CD4-positive, alpha-beta memory T cell (primary cell): ENCODE results near the gene LIPK. TPM values are rescaled to one million over a fixed set of nuclear protein-coding genes. Genes with fewer than 3 reads are reported as not detected.
"Not testable (repeated sequence)": the region's sequence is repeated elsewhere in the genome, so short reads cannot be mapped to it uniquely, and the experiment has no call there.

Experiments
- CTCF ChIA-PET: fragments of 350-600 bp; sonication (Branson Sonifier 250); formaldehyde crosslinking; loops from one replicate; lab custom pipeline; 2021; ENCODE audit warnings: inconsistent platforms; ENCODE audit not compliant: partially characterized antibody; lab: Charles Lee
- POLR2A ChIA-PET: fragments of 350-600 bp; sonication (Branson Sonifier 250); formaldehyde crosslinking; loops from one replicate; lab custom pipeline; 2021; ENCODE audit not compliant: partially characterized antibody; lab: Charles Lee
- DNase-seq, 5 donors: peaks; one replicate each; pipeline versions ENCODE4 v3.0.0 to v3.0.0-alpha.2; 2020 to 2022; ENCODE audit warnings: mixed read lengths in 1 of 5
- H3K27ac ChIP-seq: one replicate; pipeline ENCODE4 v1.7.0; 2013; ENCODE audit warnings: low read depth, low read length
- H3K27me3 ChIP-seq: 2 replicates; pipeline ENCODE4 v1.7.0; 2013; ENCODE audit warnings: mild to moderate bottlenecking, low read length, moderate library complexity; ENCODE audit not compliant: insufficient read depth
- H3K36me3 ChIP-seq: 2 replicates; pipeline ENCODE4 v1.7.0; 2013; ENCODE audit warnings: mild to moderate bottlenecking, low read length, moderate library complexity; ENCODE audit not compliant: insufficient read depth
- H3K4me1 ChIP-seq: 2 replicates; pipeline ENCODE4 v1.7.0; 2013; ENCODE audit warnings: mild to moderate bottlenecking, low read length, moderate library complexity; ENCODE audit not compliant: insufficient read depth
- H3K4me3 ChIP-seq, 2 donors: one replicate each; pipeline ENCODE4 v1.7.0; 2013; ENCODE audit warnings: low read length in 2 of 2, mild to moderate bottlenecking in 1 of 2
- H3K9me3 ChIP-seq, 2 donors: one replicate each; pipeline ENCODE4 v1.7.0; 2013; ENCODE audit warnings: low read length in 2 of 2, control low read depth in 1 of 2; ENCODE audit not compliant: control insufficient read depth in 1 of 2
- H3K27ac Mint-ChIP-seq, 7 donors: one replicate each; pipeline ENCODE4 v1.8.0; 2020 to 2021; ENCODE audit warnings: mixed read lengths in 7 of 7, mild to moderate bottlenecking in 6 of 7, inconsistent platforms in 3 of 7, moderate library complexity in 3 of 7
- H3K27me3 Mint-ChIP-seq, 2 donors: one replicate each; pipeline ENCODE4 v1.8.0; 2020 to 2021; ENCODE audit warnings: mixed read lengths in 2 of 2
- H3K36me3 Mint-ChIP-seq, 2 donors: one replicate each; pipeline ENCODE4 v1.8.0; 2020 to 2021; ENCODE audit warnings: mixed read lengths in 2 of 2, inconsistent platforms in 1 of 2, mild to moderate bottlenecking in 1 of 2
- H3K4me1 Mint-ChIP-seq, 4 donors: one replicate each; pipeline ENCODE4 v1.8.0; 2020 to 2021; ENCODE audit warnings: mixed read lengths in 4 of 4, mild to moderate bottlenecking in 1 of 4
- H3K4me3 Mint-ChIP-seq, 8 donors: one replicate each; pipeline ENCODE4 v1.8.0; 2020 to 2021; ENCODE audit warnings: mixed read lengths in 8 of 8, mild to moderate bottlenecking in 7 of 8, moderate library complexity in 6 of 8, inconsistent platforms in 3 of 8
- H3K9me3 Mint-ChIP-seq, 8 donors: one replicate each; pipeline ENCODE4 v1.8.0; 2020 to 2021; ENCODE audit warnings: mixed read lengths in 8 of 8, mild to moderate bottlenecking in 5 of 8, inconsistent platforms in 3 of 8, moderate library complexity in 1 of 8
- intact Hi-C: fragments of 100-400 bp; cut with micrococcal nuclease; formaldehyde crosslinking; loops from one replicate; pipeline ENCODE4 v1.15.1; 2023
- polyA plus RNA-seq, 2 donors: library from polyadenylated mRNA; unstranded; fragments of 300-500 nt; fragmentation: Illumina TruSeq; gene quantifications; one replicate each; pipeline ENCODE4 v1.2.3, GENCODE V29; 2021
- total RNA-seq, 2 experiments: library from RNA; stranded (reverse); gene quantifications; one replicate each; pipeline ENCODE4 v1.2.3, GENCODE V29; 2021

LIPK gene
- total and polyA plus RNA-seq, 4 experiments from 2014 or later, result not detected

DNA sequence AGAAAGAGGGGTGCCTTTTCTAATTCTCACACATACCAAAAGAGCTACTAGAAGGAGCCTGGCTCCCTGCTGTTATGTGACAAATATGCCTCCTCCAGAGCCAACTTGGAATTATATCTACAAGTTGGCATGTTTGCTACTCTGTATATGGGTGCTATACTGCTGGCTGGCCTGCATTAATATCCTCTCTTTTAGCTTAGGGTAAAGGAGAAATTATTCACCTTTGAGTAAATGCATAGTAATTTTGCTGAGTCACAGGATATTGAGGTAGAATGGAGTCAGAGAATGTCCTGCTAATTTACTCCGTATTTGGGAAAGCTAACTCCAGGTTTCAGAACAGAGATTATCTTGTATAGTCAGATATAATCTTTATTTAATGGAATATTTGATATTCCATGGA, 29.6 kb downstream of the LIPK start:
- Mint-ChIP-seq H3K27me3 (peaks cover 6 to 7% of the 10 kb centered on the region in 2 donors), H3K27ac (no peak overlapping the region), H3K4me3 (no peak overlapping the region), H3K4me1 (peaks cover 0 to 3% (median 1%) of the 10 kb centered on the region in 4 donors), H3K36me3 (no peaks in the 10 kb centered on the region), H3K9me3 (no peaks in the 10 kb centered on the region)
- intact Hi-C loops, result no loop called here
- Histone ChIP-seq H3K4me3 (no peak overlapping the region), H3K36me3 (no peaks in the 10 kb centered on the region), H3K27me3 (no peaks in the 10 kb centered on the region), H3K27ac (no peak overlapping the region), H3K4me1 (no peaks in the 10 kb centered on the region), H3K9me3 (no peaks in the 10 kb centered on the region)
- DNase-seq, result no peak
- ChIA-PET CTCF (no interaction called here), POLR2A (no interaction called here)

DNA sequence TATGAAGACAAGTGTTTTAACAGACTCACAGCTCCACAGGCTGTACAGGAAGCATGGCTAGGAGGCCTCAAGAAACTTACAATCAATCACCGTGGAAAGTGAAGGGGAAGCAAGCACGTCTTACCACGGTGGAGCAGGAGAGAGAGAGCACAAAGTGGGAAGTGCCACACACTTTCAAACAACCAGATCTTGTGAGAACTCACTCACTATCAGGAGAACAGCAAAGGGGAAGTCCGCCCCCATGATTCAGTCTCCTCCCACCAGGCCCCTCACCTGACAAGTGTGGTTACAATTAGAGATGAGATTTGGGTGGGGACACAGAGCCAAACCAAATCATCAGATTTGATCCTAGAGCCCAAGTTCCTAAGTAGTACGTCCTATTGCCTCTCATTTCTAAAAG, 35.9 kb downstream of the LIPK start:
- H3K4me1 Mint-ChIP-seq, H3K27me3 ChIP-seq, H3K4me3 ChIP-seq, H3K4me3 Mint-ChIP-seq, H3K4me1 ChIP-seq, H3K9me3 ChIP-seq, POLR2A ChIA-PET, H3K36me3 Mint-ChIP-seq, DNase-seq, intact Hi-C loops, H3K27ac ChIP-seq, H3K36me3 ChIP-seq, H3K27ac Mint-ChIP-seq: not testable (repeated sequence)
- H3K27me3 Mint-ChIP-seq, result peaks cover 11 to 19% of the 10 kb centered on the region in 2 donors
- CTCF ChIA-PET, result interaction anchor here (0.9 kb wide), 1 partner anchor 11 kb away, joined by 3 read pairs; no protein-coding TSS in a partner anchor
- H3K9me3 Mint-ChIP-seq, result peaks cover 0 to 14% (median 9%) of the 10 kb centered on the region in 8 donors

DNA sequence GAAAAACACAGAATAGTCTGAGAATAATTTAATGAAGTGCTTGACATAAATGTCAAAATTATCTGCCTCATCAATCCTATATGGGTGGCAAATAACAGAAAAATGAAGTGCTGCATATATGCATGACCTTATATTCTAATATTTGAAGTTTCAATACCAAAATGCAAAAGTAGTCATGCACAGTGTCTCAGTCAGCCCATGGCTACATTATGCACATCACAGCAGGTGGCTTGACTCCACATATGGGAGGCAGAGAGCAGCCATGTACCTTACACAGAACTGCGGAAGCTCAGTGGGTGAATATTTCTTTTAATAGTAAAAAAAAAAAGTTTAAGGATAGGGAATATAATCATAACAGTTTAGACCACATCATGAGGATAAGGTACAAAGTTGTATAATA, 36.4 kb downstream of the LIPK start:
- Histone ChIP-seq H3K27me3 (no peaks in the 10 kb centered on the region), H3K4me1 (no peaks in the 10 kb centered on the region), H3K36me3 (no peaks in the 10 kb centered on the region), H3K4me3 (no peak overlapping the region), H3K27ac (no peak overlapping the region), H3K9me3 (no peaks in the 10 kb centered on the region)
- H3K4me3 Mint-ChIP-seq, result no peak overlapping the region
- no peak for DNase-seq
- CTCF ChIA-PET, result interaction anchor here (0.9 kb wide), 1 partner anchor 11 kb away, joined by 3 read pairs; no protein-coding TSS in a partner anchor
- no peak overlapping the region for H3K27ac Mint-ChIP-seq
- no peaks in the 10 kb centered on the region for H3K36me3 Mint-ChIP-seq
- intact Hi-C loops, result no loop called here
- H3K4me1 Mint-ChIP-seq, result no peaks in the 10 kb centered on the region
- H3K9me3 Mint-ChIP-seq, result peaks cover 0 to 14% (median 9%) of the 10 kb centered on the region in 8 donors
- POLR2A ChIA-PET, result no interaction called here
- H3K27me3 Mint-ChIP-seq, result peaks cover 11 to 17% of the 10 kb centered on the region in 2 donors

DNA sequence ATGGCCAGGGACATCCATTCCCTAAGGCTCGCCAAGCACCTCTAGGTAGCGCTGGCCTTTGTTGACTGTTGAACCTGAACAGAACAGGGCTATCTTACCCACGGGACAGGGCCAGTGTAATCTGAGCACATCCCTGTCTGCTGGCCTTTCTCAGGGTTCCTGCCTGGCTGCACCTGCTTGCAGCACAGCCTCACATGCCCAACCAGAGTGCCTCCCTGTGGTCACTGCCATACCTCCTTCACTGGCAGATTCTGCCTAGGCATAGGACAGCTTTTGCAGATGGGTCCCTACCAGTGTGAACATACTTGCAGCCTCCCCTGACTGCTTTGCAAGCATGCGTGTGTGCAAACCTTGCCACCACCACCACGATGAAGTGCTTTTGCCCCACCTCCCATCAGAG, 38.0 kb downstream of the LIPK start:
- no peak overlapping the region for H3K27ac Mint-ChIP-seq
- no peaks in the 10 kb centered on the region for H3K9me3 ChIP-seq
- no peaks in the 10 kb centered on the region for H3K4me1 ChIP-seq
- CTCF ChIA-PET, result no interaction called here
- no peaks in the 10 kb centered on the region for H3K4me1 Mint-ChIP-seq
- no peak overlapping the region for H3K27ac ChIP-seq
- H3K36me3 ChIP-seq, result no peaks in the 10 kb centered on the region
- peaks cover 3 to 18% (median 11%) of the 10 kb centered on the region in 8 donors for H3K9me3 Mint-ChIP-seq
- H3K27me3 Mint-ChIP-seq, result peaks cover 6 to 13% of the 10 kb centered on the region in 2 donors
- H3K4me3 ChIP-seq, result no peak overlapping the region
- H3K36me3 Mint-ChIP-seq, result peaks cover 0 to 4% of the 10 kb centered on the region in 2 donors
- POLR2A ChIA-PET, result no interaction called here
- DNase-seq, result no peak
- intact Hi-C loops, result no loop called here
- no peak overlapping the region for H3K4me3 Mint-ChIP-seq
- no peaks in the 10 kb centered on the region for H3K27me3 ChIP-seq

DNA sequence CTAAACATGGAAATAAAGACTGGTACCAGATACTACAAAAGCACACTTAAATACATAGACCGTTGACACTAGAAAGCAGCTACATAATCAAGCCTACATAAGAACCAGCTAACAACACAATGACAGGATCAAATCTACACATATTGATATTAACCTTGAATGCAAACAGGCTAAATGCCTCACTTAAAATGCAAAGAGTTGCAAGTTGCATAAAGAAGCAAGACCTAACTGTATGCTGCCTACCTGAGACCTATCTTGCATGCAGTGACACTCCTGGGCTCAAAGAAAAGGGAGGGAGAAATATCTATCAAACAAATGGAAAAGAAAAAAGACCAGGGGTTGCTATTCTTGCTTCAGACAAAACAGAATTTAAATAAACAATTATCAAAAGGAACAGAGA, 39.6 kb downstream of the LIPK start:
- no peaks in the 10 kb centered on the region for H3K9me3 ChIP-seq
- intact Hi-C loops, result no loop called here
- Mint-ChIP-seq H3K27ac (no peak overlapping the region), H3K27me3 (peaks cover 6 to 13% of the 10 kb centered on the region in 2 donors), H3K36me3 (peaks cover 0 to 4% of the 10 kb centered on the region in 2 donors), H3K4me1 (no peaks in the 10 kb centered on the region), H3K9me3 (peaks cover 3 to 18% (median 13%) of the 10 kb centered on the region in 8 donors), H3K4me3 (no peak overlapping the region)
- no peaks in the 10 kb centered on the region for H3K36me3 ChIP-seq
- no peaks in the 10 kb centered on the region for H3K27me3 ChIP-seq
- no peaks in the 10 kb centered on the region for H3K4me1 ChIP-seq
- H3K27ac ChIP-seq, result no peak overlapping the region
- ChIA-PET CTCF (no interaction called here), POLR2A (no interaction called here)
- DNase-seq, result no peak
- no peak overlapping the region for H3K4me3 ChIP-seq

DNA sequence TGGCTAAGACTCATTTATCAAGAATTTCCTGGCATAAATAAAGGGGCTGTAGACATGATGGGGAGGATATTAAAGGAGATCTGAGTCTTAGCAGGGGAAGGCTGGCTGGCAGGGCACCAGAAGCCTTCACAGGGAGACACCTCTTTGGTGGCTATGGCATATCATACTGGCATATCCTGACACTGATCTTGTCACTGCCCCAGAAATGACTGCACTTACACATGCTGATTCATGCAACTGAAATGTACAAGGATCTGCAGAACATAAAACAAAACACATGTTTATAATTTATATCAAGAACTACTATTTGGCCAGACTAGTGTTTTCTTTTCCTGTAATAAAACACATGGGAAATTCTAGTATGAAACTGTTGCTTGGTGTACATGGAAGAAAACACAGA, 48.2 kb downstream of the LIPK start:
- Mint-ChIP-seq H3K27me3 (no peaks in the 10 kb centered on the region), H3K36me3 (no peaks in the 10 kb centered on the region), H3K4me3 (no peak overlapping the region), H3K4me1 (peaks cover 3 to 5% (median 5%) of the 10 kb centered on the region in 4 donors), H3K27ac (no peak overlapping the region), H3K9me3 (no peaks in the 10 kb centered on the region)
- Histone ChIP-seq H3K27me3 (no peaks in the 10 kb centered on the region), H3K4me1 (no peaks in the 10 kb centered on the region), H3K9me3 (no peaks in the 10 kb centered on the region), H3K4me3 (no peak overlapping the region), H3K36me3 (no peaks in the 10 kb centered on the region), H3K27ac (no peak overlapping the region)
- intact Hi-C loops, result no loop called here
- ChIA-PET CTCF (no interaction called here), POLR2A (no interaction called here)
- DNase-seq, result no peak

DNA sequence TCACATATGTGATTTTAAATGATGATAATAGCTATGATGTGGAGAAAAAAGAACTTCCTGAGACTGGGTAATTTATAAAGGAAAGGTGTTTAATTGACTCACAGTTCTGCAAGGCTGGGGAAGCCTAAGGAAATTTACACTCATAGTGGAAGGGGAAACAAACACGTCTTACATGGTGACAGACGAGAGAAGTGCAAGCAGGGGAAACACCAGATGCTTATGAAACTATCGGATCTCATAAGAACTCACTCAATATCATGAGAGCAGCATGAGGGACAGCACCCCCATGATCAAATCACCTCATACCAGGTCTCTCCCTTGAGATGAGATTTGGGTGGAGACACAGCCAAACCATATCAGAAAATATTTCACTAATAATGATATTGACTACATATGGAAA, 49.7 kb downstream of the LIPK start:
- Mint-ChIP-seq H3K4me3 (peak overlapping the region in 1 of 8 donors; percentile 49), H3K27me3 (no peaks in the 10 kb centered on the region)

More for the DNA sequence above, 49.7 kb downstream of the LIPK start:
- no peaks in the 10 kb centered on the region for H3K4me1 ChIP-seq
- Mint-ChIP-seq H3K4me1 (peaks cover 5 to 10% (median 8%) of the 10 kb centered on the region in 4 donors), H3K36me3 (no peaks in the 10 kb centered on the region), H3K9me3 (no peaks in the 10 kb centered on the region), H3K27ac (no peak overlapping the region)
- intact Hi-C loops, result no loop called here
- CTCF ChIA-PET, result interaction anchor here (0.7 to 1.3 kb wide), 2 partner anchors 63 to 177 kb away, joined by 3 read pairs; no protein-coding TSS in a partner anchor
- POLR2A ChIA-PET, result no interaction called here
- no peak for DNase-seq
- H3K27ac ChIP-seq, result no peak overlapping the region
- no peak overlapping the region for H3K4me3 ChIP-seq
- H3K36me3 ChIP-seq, result no peaks in the 10 kb centered on the region
- H3K27me3 ChIP-seq, result no peaks in the 10 kb centered on the region
- H3K9me3 ChIP-seq, result no peaks in the 10 kb centered on the region
